Middle frontal gyrus (tissue), 1 donor: Measurements from ENCODE around the gene ADAM15.

Experiments used
- DNase-seq: peaks from one replicate; pipeline ENCODE4 v3.0.0-alpha.2; 2015; ENCODE audit warnings: low spot score; ENCODE audit errors: extremely low spot score

The ADAM15 gene

GRCh38 chr1:155051342-155051776 lies 243 bp downstream of the ADAM15 start:
- DNase-seq, result no peak

- no peak for DNase-seq
These were observed 772 bp downstream of the ADAM15 start for GRCh38 chr1:155051777-155052398.

- DNase-seq, result no peak
These were observed 1.6 kb downstream of the ADAM15 start for GRCh38 chr1:155052439-155053395.

GRCh38 chr1:155053531-155054105 lies 2.5 kb downstream of the ADAM15 start:
- no peak for DNase-seq

- DNase-seq, result no peak
These were observed 6.0 kb downstream of the ADAM15 start for GRCh38 chr1:155057104-155057503.

GRCh38 chr1:155057788-155058211 lies 6.7 kb downstream of the ADAM15 start:
- no peak for DNase-seq

- DNase-seq, result no peak
These were observed 9.6 kb downstream of the ADAM15 start for GRCh38 chr1:155060736-155061135.

- DNase-seq, result no peak
These were observed 10.4 kb downstream of the ADAM15 start for GRCh38 chr1:155061381-155062150.

GRCh38 chr1:155062151-155062686 lies 11.1 kb downstream of the ADAM15 start:
- DNase-seq, result no peak

GRCh38 chr1:155062702-155063411 lies 11.7 kb downstream of the ADAM15 start:
- no peak for DNase-seq

- DNase-seq, result no peak
These were observed 12.5 kb downstream of the ADAM15 start, which contains the start of gene EFNA4 for GRCh38 chr1:155063550-155064110. EFNA4 (plus strand) TSS chr1:155063740; CDS start chr1:155063824, 84 bp downstream.

GRCh38 chr1:155064111-155064831 lies 13.2 kb downstream of the ADAM15 start:
- DNase-seq, result no peak

- DNase-seq, result no peak
These were observed 13.8 kb downstream of the ADAM15 start for GRCh38 chr1:155064832-155065429.

GRCh38 chr1:155066777-155067176 lies 15.7 kb downstream of the ADAM15 start:
- DNase-seq, result no peak

GRCh38 chr1:155068599-155068998 lies 17.5 kb downstream of the ADAM15 start:
- DNase-seq, result no peak

- no peak for DNase-seq
These were observed 18.5 kb downstream of the ADAM15 start for GRCh38 chr1:155069551-155070157.

- DNase-seq, result no peak
These were observed 19.1 kb downstream of the ADAM15 start for GRCh38 chr1:155070158-155070621.
